Activated naive CD4-positive, alpha-beta T cell treated with anti-CD3 and anti-CD28 coated beads, Interleukin-2, amount 50 U/mL, for 72 hours (primary cell): ENCODE measurements around the gene ZNF491. TPM values are rescaled to one million over a fixed set of nuclear protein-coding genes. Genes with fewer than 3 reads are reported as not detected.
A peak's percentile ranks its signal among the peaks of the same experiment; 100 is the strongest.
"Not testable (repeated sequence)": the region's sequence is repeated elsewhere in the genome, so short reads cannot be mapped to it uniquely, and the experiment has no call there.

ENCODE experiments used
- ATAC-seq, 2 donors: fragments of 150-1000 bp; cut with Tn5 transposase; 2 replicates each; pipeline ENCODE4 v1.10.0; 2021; ENCODE audit warnings: mild to moderate bottlenecking in 2 of 2, moderate library complexity in 2 of 2
- DNase-seq, 2 donors: peaks; one replicate each; pipeline ENCODE4 v3.0.0; 2021 to 2022; ENCODE audit warnings: low spot score in 2 of 2
- H3K27ac Mint-ChIP-seq, 2 donors: one replicate each; pipeline ENCODE4 v1.8.0; 2022; ENCODE audit warnings: mild to moderate bottlenecking in 2 of 2, mixed read lengths in 2 of 2
- H3K36me3 Mint-ChIP-seq, 2 donors: one replicate each; pipeline ENCODE4 v1.8.0; 2022; ENCODE audit warnings: mixed read lengths in 2 of 2
- H3K9me3 Mint-ChIP-seq, 2 donors: one replicate each; pipeline ENCODE4 v1.8.0; 2022; ENCODE audit warnings: mixed read lengths in 2 of 2
- total RNA-seq, 2 donors: library from RNA; stranded (reverse); gene quantifications; one replicate each; pipeline ENCODE4 v1.2.3, GENCODE V29; 2022

ZNF491 gene
- 1 to 10 TPM; 1.3 to 2.2 TPM for total RNA-seq

DNA sequence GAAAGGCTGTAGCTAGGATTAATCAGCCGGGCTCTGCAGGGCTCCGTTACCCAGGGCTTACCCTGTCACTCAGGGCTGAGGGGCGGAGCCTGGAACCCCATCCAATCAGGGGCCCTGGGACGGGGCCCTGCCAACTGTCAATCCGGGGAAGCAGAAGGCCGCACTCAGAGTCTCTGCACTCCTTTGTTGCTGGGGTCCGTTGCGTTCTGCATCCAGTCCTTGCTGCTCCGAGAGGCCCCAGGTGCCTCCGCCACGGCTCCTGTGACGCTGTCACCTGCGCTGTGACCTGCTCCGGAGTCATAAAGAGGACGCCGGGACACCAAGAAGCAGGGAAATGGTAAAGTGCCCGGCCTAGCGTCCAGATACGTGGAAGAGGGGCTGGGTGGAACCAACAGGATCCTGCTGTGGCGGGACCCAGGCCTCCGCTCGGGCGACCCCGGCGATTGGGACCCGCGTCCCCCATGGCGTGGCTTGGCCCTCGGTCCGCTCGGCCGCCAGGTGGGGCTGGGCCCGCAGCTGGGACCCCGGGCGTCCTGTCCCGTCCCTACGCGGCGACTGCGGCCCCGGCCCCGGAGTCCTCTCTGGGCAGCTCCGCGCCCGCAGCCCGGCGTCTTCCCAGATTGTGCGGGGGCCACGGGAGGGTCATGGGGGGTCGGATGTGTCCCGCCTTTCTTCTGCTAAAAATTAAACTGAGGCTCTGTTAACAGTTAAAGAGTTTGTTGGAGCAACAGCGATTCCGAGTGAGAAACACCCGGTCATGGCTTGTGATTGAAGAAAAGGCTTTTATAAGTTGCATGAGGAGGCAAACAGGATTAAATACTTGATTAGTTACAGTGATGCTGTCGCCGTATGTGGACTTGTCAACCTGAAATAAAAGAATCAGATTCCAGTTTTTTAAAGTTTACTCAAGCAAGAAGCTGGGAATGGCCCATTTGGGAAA lies at the start of gene ZNF491:
Gene ZNF491, plus strand, starts transcription at position 133 of the 940 bp plus-strand sequence. CDS start 7,431 bp downstream, outside the sequence.
- peaks cover 4 to 9% of the 10 kb centered on the region in 2 donors for H3K9me3 Mint-ChIP-seq
- H3K36me3 Mint-ChIP-seq, result peaks cover 8 to 13% of the 10 kb centered on the region in 2 donors
- peak; percentile 97 to 99 for ATAC-seq
- DNase-seq, result peak; percentile 86 to 87
- H3K27ac Mint-ChIP-seq, result peak within 1 kb of the TSS; percentile 52 to 88

- H3K27ac Mint-ChIP-seq, result no peak overlapping the region
- H3K36me3 Mint-ChIP-seq, result peaks cover 35 to 41% of the 10 kb centered on the region in 2 donors
- ATAC-seq (no peak), DNase-seq (no peak)
- H3K9me3 Mint-ChIP-seq, result peaks cover 32 to 47% of the 10 kb centered on the region in 2 donors
Observed at GRCh38 chr19:11749751-11750150, 48.6 kb upstream of the ZNF491 start.

- Mint-ChIP-seq H3K27ac (no peak overlapping the region), H3K36me3 (peaks cover 40 to 41% of the 10 kb centered on the region in 2 donors), H3K9me3 (peaks cover 37 to 54% of the 10 kb centered on the region in 2 donors)
- DNase-seq (no peak), ATAC-seq (no peak)
Observed at GRCh38 chr19:11752244-11752736, 46.0 kb upstream of the ZNF491 start.

- H3K9me3 Mint-ChIP-seq, result peaks cover 35 to 51% of the 10 kb centered on the region in 2 donors
Observed at GRCh38 chr19:11754663-11755062, 43.7 kb upstream of the ZNF491 start.

DNA sequence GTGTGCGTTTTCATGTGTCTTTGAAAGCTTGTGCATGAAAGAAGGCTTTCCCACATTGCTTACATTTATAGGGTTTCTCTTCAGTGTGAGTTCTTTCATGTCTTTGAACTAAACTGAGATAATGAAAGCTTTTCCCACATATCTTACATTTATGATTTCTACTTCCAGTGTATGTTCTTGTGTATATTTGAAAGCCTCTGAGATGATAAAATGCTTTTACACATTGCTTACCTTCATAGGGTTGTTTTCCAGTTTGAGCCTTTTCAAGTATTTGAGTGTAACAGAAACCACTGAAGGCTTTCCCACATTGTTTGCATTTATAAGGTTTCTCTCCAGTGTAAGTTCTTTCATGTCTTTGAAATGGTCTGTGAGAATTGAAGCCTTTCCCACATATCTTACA lies 41.4 kb upstream of the ZNF491 start:
- H3K9me3 Mint-ChIP-seq, result peaks cover 26 to 36% of the 10 kb centered on the region in 2 donors

More at GRCh38 chr19:11754663-11755062, 43.7 kb upstream of the ZNF491 start:
- Mint-ChIP-seq H3K27ac (no peak overlapping the region), H3K36me3 (peaks cover 36 to 41% of the 10 kb centered on the region in 2 donors)
- no peak for DNase-seq
- ATAC-seq, result no peak

GRCh38 chr19:11759805-11760204 lies 38.5 kb upstream of the ZNF491 start:
- ATAC-seq, result no peak
- peaks cover 22 to 31% of the 10 kb centered on the region in 2 donors for H3K9me3 Mint-ChIP-seq

More for the DNA sequence above, 41.4 kb upstream of the ZNF491 start:
- H3K36me3 Mint-ChIP-seq, result peaks cover 28 to 35% of the 10 kb centered on the region in 2 donors
- ATAC-seq (no peak), DNase-seq (no peak)
- no peak overlapping the region for H3K27ac Mint-ChIP-seq

GRCh38 chr19:11763117-11763516 lies 35.2 kb upstream of the ZNF491 start:
- Mint-ChIP-seq H3K36me3 (peaks cover 19 to 31% of the 10 kb centered on the region in 2 donors), H3K27ac (no peak overlapping the region), H3K9me3 (peaks cover 7 to 19% of the 10 kb centered on the region in 2 donors)
- DNase-seq, result no peak
- ATAC-seq, result no peak

More at GRCh38 chr19:11759805-11760204, 38.5 kb upstream of the ZNF491 start:
- Mint-ChIP-seq H3K36me3 (peaks cover 14 to 30% of the 10 kb centered on the region in 2 donors), H3K27ac (no peak overlapping the region)
- DNase-seq, result no peak

GRCh38 chr19:11763611-11764010 lies 34.7 kb upstream of the ZNF491 start:
- DNase-seq (no peak), ATAC-seq (no peak)
- H3K27ac Mint-ChIP-seq, result no peak overlapping the region
- H3K36me3 Mint-ChIP-seq, result peaks cover 22 to 36% of the 10 kb centered on the region in 2 donors
- H3K9me3 Mint-ChIP-seq, result peaks cover 7 to 19% of the 10 kb centered on the region in 2 donors

- peak within 1 kb of the TSS; percentile 94 to 95 for H3K27ac Mint-ChIP-seq
- peaks cover 43 to 66% of the 10 kb centered on the region in 2 donors for H3K36me3 Mint-ChIP-seq
- peak; percentile 95 to 99 for ATAC-seq
- DNase-seq, result peak; percentile 95 to 98
- H3K9me3 Mint-ChIP-seq, result peaks cover 16 to 31% of the 10 kb centered on the region in 2 donors
Observed at GRCh38 chr19:11766597-11767591, 31.4 kb upstream of the ZNF491 start, which contains the start of gene ZNF441. ZNF441 (plus strand) TSS chr19:11767000; CDS start chr19:11767194, 194 bp downstream.

DNA sequence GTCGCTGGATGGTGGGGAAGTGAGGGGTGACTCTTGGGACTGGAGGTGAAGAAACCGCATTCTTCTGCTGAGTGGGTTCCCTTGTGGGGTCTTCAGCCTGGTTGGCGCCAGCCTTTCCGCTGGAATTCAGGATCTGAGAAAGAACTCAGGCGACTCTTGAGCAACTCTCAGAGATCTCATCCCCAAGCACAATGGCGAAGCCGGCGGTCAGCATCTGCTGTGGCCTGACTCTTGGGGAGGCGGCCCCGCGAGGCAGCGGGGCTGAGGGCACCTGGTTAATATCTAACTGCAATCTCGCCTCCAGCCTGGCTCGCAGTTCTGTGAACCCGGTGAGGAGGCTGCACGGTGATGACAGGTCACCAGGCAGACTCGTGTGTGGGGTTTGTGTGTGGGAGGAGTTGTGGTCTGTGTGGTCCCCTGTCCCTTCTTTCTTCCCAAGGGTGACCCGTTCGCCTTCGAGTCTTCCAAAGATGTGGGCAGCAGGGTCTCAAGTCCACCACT lies 30.6 kb upstream of the ZNF491 start:
- ATAC-seq (peak in 1 of 2 donors; percentile 13), DNase-seq (peak; percentile 19 to 65)
- Mint-ChIP-seq H3K27ac (peak overlapping the region in 1 of 2 donors; percentile 94), H3K36me3 (peaks cover 48 to 65% of the 10 kb centered on the region in 2 donors), H3K9me3 (peaks cover 19 to 36% of the 10 kb centered on the region in 2 donors)

DNA sequence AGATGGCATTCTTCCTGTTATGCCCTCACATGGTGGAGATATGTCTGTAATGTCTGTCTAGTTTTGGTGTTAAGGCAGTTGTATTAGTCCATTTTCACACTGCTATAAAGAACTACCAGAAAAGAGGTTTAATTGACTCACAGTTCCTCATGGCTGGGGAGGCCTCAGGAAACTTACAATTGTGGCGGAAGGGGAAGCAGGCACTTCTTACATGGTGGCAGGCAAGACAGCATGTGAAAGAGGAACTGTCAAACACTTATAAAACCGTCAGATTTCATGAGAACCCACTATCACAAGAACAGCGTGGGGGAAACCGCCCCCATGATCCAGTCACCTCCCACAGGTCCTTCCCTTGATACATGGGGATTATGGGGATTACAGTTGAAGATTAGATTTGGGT lies 28.3 kb upstream of the ZNF491 start:
- DNase-seq (no peak), ATAC-seq (no peak)
- peaks cover 13 to 26% of the 10 kb centered on the region in 2 donors for H3K9me3 Mint-ChIP-seq
- H3K36me3 Mint-ChIP-seq, result peaks cover 58 to 70% of the 10 kb centered on the region in 2 donors
- no peak overlapping the region for H3K27ac Mint-ChIP-seq

DNA sequence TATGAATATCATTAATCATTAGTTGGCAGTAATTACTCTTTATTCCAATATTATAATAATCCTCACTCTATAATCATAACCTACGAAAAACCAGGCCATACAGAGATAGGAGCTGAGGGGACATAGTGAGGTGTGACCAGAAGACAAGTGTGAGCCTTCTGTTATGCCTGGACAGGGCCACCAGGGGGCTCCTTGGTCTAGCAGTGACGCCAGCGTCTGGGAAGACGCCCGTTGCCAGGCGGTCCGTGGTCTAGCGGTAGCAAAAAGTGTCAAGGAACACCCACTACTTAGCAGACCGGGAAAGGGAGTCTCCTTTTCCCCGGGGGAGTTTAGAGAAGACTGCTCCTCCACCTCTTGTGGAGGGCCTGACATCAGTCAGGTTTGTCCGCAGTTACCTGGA lies 26.8 kb upstream of the ZNF491 start:
- not testable (repeated sequence) for H3K27ac Mint-ChIP-seq, DNase-seq, ATAC-seq
- Mint-ChIP-seq H3K9me3 (peaks cover 19 to 30% of the 10 kb centered on the region in 2 donors), H3K36me3 (peaks cover 62 to 75% of the 10 kb centered on the region in 2 donors)

GRCh38 chr19:11776669-11777068 lies 21.7 kb upstream of the ZNF491 start:
- Mint-ChIP-seq H3K36me3 (peaks cover 77 to 81% of the 10 kb centered on the region in 2 donors), H3K9me3 (peaks cover 27 to 35% of the 10 kb centered on the region in 2 donors)
- ATAC-seq, H3K27ac Mint-ChIP-seq, DNase-seq: not testable (repeated sequence)

- Mint-ChIP-seq H3K27ac (no peak overlapping the region), H3K9me3 (peaks cover 42 to 50% of the 10 kb centered on the region in 2 donors), H3K36me3 (peaks cover 86 to 90% of the 10 kb centered on the region in 2 donors)
- ATAC-seq (no peak), DNase-seq (no peak)
Observed at GRCh38 chr19:11780431-11781020, 17.8 kb upstream of the ZNF491 start.

DNA sequence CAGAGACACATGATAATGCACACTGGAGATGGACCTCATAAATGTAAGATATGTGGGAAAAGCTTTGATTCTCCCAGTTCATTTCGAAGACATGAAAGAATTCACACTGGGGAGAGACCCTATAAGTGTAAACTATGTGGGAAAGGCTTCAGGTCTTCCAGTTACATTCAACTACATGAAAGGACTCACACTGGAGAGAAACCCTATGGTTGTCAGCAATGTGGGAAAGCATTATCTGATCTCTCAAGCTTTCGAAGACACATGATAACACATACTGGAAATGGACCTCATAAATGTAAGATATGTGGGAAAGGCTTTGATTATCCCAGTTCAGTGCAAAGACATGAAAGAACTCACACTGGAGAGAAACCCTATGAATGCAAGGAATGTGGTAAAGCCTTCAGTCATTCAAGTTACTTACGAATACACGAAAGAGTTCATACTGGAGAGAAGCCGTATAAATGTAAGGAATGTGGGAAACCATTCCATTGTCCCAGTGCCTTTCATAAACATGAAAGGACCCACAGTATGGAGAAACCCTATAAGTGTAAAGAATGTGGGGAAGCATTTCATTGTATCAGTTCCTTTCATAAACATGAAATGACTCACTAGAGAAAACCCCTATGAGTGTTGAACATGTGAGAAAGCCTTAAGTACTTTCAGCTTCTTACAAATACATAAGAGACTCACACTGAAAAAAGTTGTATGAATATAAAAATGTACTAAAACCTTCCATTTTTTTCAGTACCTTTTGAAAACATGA lies 16.8 kb upstream of the ZNF491 start:
- peaks cover 36 to 47% of the 10 kb centered on the region in 2 donors for H3K9me3 Mint-ChIP-seq
- peaks cover 79 to 89% of the 10 kb centered on the region in 2 donors for H3K36me3 Mint-ChIP-seq
- ATAC-seq (peak; percentile 70 to 86), DNase-seq (no peak)
- no peak overlapping the region for H3K27ac Mint-ChIP-seq
